SU-DHL-6 (cell line): ENCODE data around the gene SFN.
"Not testable (repeated sequence)": the region's sequence is repeated elsewhere in the genome, so short reads cannot be mapped to it uniquely, and the experiment has no call there.

Experiments used
- H2AFZ ChIP-seq: fragments of 200-600 bp; sonication (generic); 2 replicates; pipeline ENCODE4 v1.6.1; 2014; ENCODE audit warnings: low read depth, mild to moderate bottlenecking, moderate library complexity, mixed read lengths, antibody characterized with exemption, low read length; ENCODE audit not compliant: severe bottlenecking
- H3F3A ChIP-seq: fragments of 200-600 bp; shearing (Covaris generic); 2 replicates; pipeline ENCODE4 v1.6.0; 2016; ENCODE audit warnings: antibody characterized with exemption, mild to moderate bottlenecking; ENCODE audit not compliant: insufficient read depth
- H3K27ac ChIP-seq: fragments of 200-600 bp; sonication (generic); 2 replicates; pipeline ENCODE4 v1.5.1; 2016; ENCODE audit warnings: low read depth, mild to moderate bottlenecking, low read length, moderate library complexity, mixed read lengths
- H3K27me3 ChIP-seq: fragments of 200-600 bp; sonication (generic), shearing (Covaris generic); 2 replicates; pipeline ENCODE4 v1.6.0; 2014; ENCODE audit warnings: mild to moderate bottlenecking, low read length
- H3K36me3 ChIP-seq: fragments of 200-600 bp; sonication (generic); 2 replicates; pipeline ENCODE4 v1.6.1; 2014; ENCODE audit warnings: mild to moderate bottlenecking, low read length, mixed read lengths
- H3K4me2 ChIP-seq: fragments of 300-600, 200-600 bp; shearing (Covaris generic), sonication (generic); 2 replicates; pipeline ENCODE4 v1.6.0; 2014; ENCODE audit warnings: low read length, low read depth, mild to moderate bottlenecking; ENCODE audit not compliant: poor library complexity, severe bottlenecking
- H3K4me3 ChIP-seq: fragments of 200-600 bp; sonication (generic); 2 replicates; pipeline ENCODE4 v1.5.1; 2014; ENCODE audit warnings: antibody characterized with exemption, low read length, mild to moderate bottlenecking, mixed read lengths; ENCODE audit not compliant: insufficient read depth, poor library complexity, severe bottlenecking
- H3K79me2 ChIP-seq: fragments of 200-600 bp; sonication (generic); 2 replicates; pipeline ENCODE4 v1.6.1; 2014; ENCODE audit warnings: mild to moderate bottlenecking, low read length, moderate library complexity; ENCODE audit not compliant: insufficient read depth
- H3K9ac ChIP-seq: fragments of 200-600 bp; sonication (generic); 2 replicates; pipeline ENCODE4 v1.7.0; 2014; ENCODE audit warnings: mild to moderate bottlenecking, low read length
- H3K9me2 ChIP-seq: fragments of 200-600 bp; sonication (generic); replicated peaks from 2 replicates; pipeline ENCODE4 v1.6.1; 2014; ENCODE audit warnings: low read length; ENCODE audit not compliant: insufficient read depth
- H3K9me3 ChIP-seq: fragments of 200-600 bp; sonication (generic); 2 replicates; pipeline ENCODE4 v1.6.1; 2014; ENCODE audit warnings: low read length, mixed read lengths; ENCODE audit not compliant: insufficient read depth
- H4K20me1 ChIP-seq: fragments of 200-600 bp; sonication (generic); 2 replicates; pipeline ENCODE4 v1.6.1; 2014; ENCODE audit warnings: low read depth, mild to moderate bottlenecking, antibody characterized with exemption, low read length, moderate library complexity, mixed read lengths
- CTCF ChIP-seq: fragments of 200-600 bp; sonication (generic); IDR thresholded peaks from one replicate; pipeline ENCODE4 v1.5.1; 2017; ENCODE audit warnings: antibody characterized with exemption, mild to moderate bottlenecking, low read length, moderate library complexity; ENCODE audit not compliant: insufficient read depth, poor library complexity, severe bottlenecking
- EZH2phosphoT487 ChIP-seq: fragments of 200-600 bp; sonication (generic), shearing (Covaris generic); conservative IDR thresholded peaks from 2 replicates; pipeline ENCODE4 v1.6.1; 2018; ENCODE audit warnings: mild to moderate bottlenecking, antibody characterized with exemption, low read length, moderate library complexity, mixed read lengths

SFN gene

GRCh38 chr1:26877326-26877725, 14.4 kb downstream of the SFN start:
- H3K4me3 ChIP-seq = no peak overlapping the region
- no peaks in the 10 kb centered on the region for H4K20me1 ChIP-seq
- H3K9me3 ChIP-seq = no peaks in the 10 kb centered on the region
- H3K9me2 ChIP-seq = no peaks in the 10 kb centered on the region
- no peak overlapping the region for H3K9ac ChIP-seq
- no peaks in the 10 kb centered on the region for H3K27me3 ChIP-seq
- no peaks in the 10 kb centered on the region for H3K79me2 ChIP-seq
- 0 out of 2 replicates have a peak, but pooled peaks cover 3% of the 10 kb centered on the region for H3K36me3 ChIP-seq
- TF ChIP-seq CTCF (no peak), EZH2phosphoT487 (no peak)
- peaks cover 14% of the 10 kb centered on the region; the same call in 1 of the 2 replicates for H3F3A ChIP-seq
- 0 out of 2 replicates have a peak overlapping the region, but pooled peaks have one; percentile 14 for H3K27ac ChIP-seq
- H3K4me2 ChIP-seq = no peak overlapping the region
- no peak overlapping the region for H2AFZ ChIP-seq

GRCh38 chr1:26879793-26880192, 16.8 kb downstream of the SFN start:
- no peak overlapping the region for H3K4me3 ChIP-seq
- H3K27me3 ChIP-seq = no peaks in the 10 kb centered on the region
- no peaks in the 10 kb centered on the region for H4K20me1 ChIP-seq
- no peaks in the 10 kb centered on the region for H3K9me3 ChIP-seq
- no peak for TF ChIP-seq CTCF
- TF ChIP-seq EZH2phosphoT487 = no peak
- H3K4me2 ChIP-seq = no peak overlapping the region
- peaks cover 11% of the 10 kb centered on the region; the same call in 1 of the 2 replicates for H3F3A ChIP-seq
- H2AFZ ChIP-seq = no peak overlapping the region
- no peaks in the 10 kb centered on the region for H3K9me2 ChIP-seq
- 0 out of 2 replicates have a peak, but pooled peaks cover 6% of the 10 kb centered on the region for H3K36me3 ChIP-seq
- no peak overlapping the region for H3K9ac ChIP-seq
- H3K27ac ChIP-seq = no peak overlapping the region
- H3K79me2 ChIP-seq = no peaks in the 10 kb centered on the region

- not testable (repeated sequence) for H3K27me3 ChIP-seq, H3K9ac ChIP-seq, H3K36me3 ChIP-seq, H3K4me3 ChIP-seq, H3K27ac ChIP-seq, H3K9me2 ChIP-seq, H2AFZ ChIP-seq, H3K9me3 ChIP-seq, H3K79me2 ChIP-seq, H3K4me2 ChIP-seq, H4K20me1 ChIP-seq
- H3F3A ChIP-seq = peaks cover 11% of the 10 kb centered on the region; the same call in 1 of the 2 replicates
These were observed 18.7 kb downstream of the SFN start for GRCh38 chr1:26881611-26882010.

GRCh38 chr1:26882696-26883463, 19.9 kb downstream of the SFN start:
- Histone ChIP-seq H3K9me3 (no peaks in the 10 kb centered on the region), H2AFZ (no peak overlapping the region), H3K4me2 (no peak overlapping the region), H4K20me1 (no peaks in the 10 kb centered on the region), H3K27ac (no peak overlapping the region), H3F3A (peaks cover 13% of the 10 kb centered on the region; the same call in 1 of the 2 replicates), H3K79me2 (no peaks in the 10 kb centered on the region), H3K9me2 (no peaks in the 10 kb centered on the region), H3K27me3 (no peaks in the 10 kb centered on the region), H3K4me3 (no peak overlapping the region), H3K36me3 (0 out of 2 replicates have a peak, but pooled peaks cover 6% of the 10 kb centered on the region), H3K9ac (no peak overlapping the region)
- TF ChIP-seq CTCF = no peak
- no peak for TF ChIP-seq EZH2phosphoT487
